GM12878 (cell line): ENCODE results near the gene NR2C2AP. TPM values are rescaled to one million over a fixed set of nuclear protein-coding genes. Genes with fewer than 3 reads are reported as not detected.
A peak's percentile ranks its signal among the peaks of the same experiment; 100 is the strongest.

ENCODE experiments used
- ATAC-seq: fragments of 200-7000 bp; cut with Tn5 transposase; 3 replicates; pipeline ENCODE4 v1.9.1; 2020; ENCODE audit warnings: mild to moderate bottlenecking, moderate library complexity
- BruUV-seq: library from RNA; stranded (reverse); fragments of 400-500 nt; replicated peaks from 2 replicates; lab custom pipeline; 2021; lab: Mats Ljungman, UMichigan
- CTCF ChIA-PET: fragments of 300-600 bp; sonication (Branson Sonifier 250); formaldehyde crosslinking; extraction: SDS; loops from one replicate; lab custom pipeline; 2021; ENCODE audit warnings: inconsistent platforms; lab: Yijun Ruan, JAX
- POLR2A ChIA-PET: fragments of 350-600 bp; formaldehyde crosslinking; extraction: SDS; loops from one replicate; lab custom pipeline; 2021; ENCODE audit warnings: inconsistent platforms; lab: Charles Lee
- RAD21 ChIA-PET: fragments of 300-600 bp; sonication (Branson Sonifier 250); formaldehyde crosslinking; loops from one replicate; lab custom pipeline; 2023; ENCODE audit warnings: antibody characterized with exemption; ENCODE audit not compliant: unreplicated experiment; lab: Charles Lee
- SMC1A ChIA-PET: fragments of 300-600 bp; sonication (Branson Sonifier 250); formaldehyde crosslinking; loops from one replicate; lab custom pipeline; 2023; ENCODE audit not compliant: unreplicated experiment, uncharacterized antibody; lab: Charles Lee
- DNase-seq: peaks from one replicate; pipeline ENCODE4 v3.0.0-alpha.2; 2011; ENCODE audit warnings: low read depth, low spot score
- FAIRE-seq: peaks from 3 replicates; lab custom pipeline; 2011; peaks lifted over from hg19 to GRCh38; lab: Jason Lieb, UNC
- H2AFZ ChIP-seq: 2 replicates; pipeline ENCODE4 v1.6.0; 2011; ENCODE audit warnings: low read depth, low read length, control low read depth; ENCODE audit not compliant: control insufficient read depth
- H3K27ac ChIP-seq: 2 replicates; pipeline ENCODE4 v1.5.1; 2011; ENCODE audit warnings: control low read depth; ENCODE audit not compliant: control insufficient read depth, insufficient read depth
- H3K27me3 ChIP-seq, 2 experiments: replicated peaks in 1 of 2; 2 replicates each; pipeline versions ENCODE4 v1.6.0 to v1.6.1; 2011; ENCODE audit warnings: low read length in 1 of 2; ENCODE audit not compliant: control insufficient read depth in 2 of 2, insufficient read depth in 2 of 2
- H3K36me3 ChIP-seq, 2 experiments: 2 replicates each; pipeline ENCODE4 v1.5.1; 2011; ENCODE audit warnings: low read length in 1 of 2; ENCODE audit not compliant: control insufficient read depth in 2 of 2, insufficient read depth in 2 of 2
- H3K4me1 ChIP-seq: 2 replicates; pipeline ENCODE4 v1.6.1; 2011; ENCODE audit warnings: mild to moderate bottlenecking, low read length, moderate library complexity, mixed read lengths; ENCODE audit not compliant: control insufficient read depth, insufficient read depth
- H3K4me2 ChIP-seq: 2 replicates; pipeline ENCODE4 v1.6.0; 2011; ENCODE audit warnings: control low read depth; ENCODE audit not compliant: control insufficient read depth, insufficient read depth
- H3K4me3 ChIP-seq: fragments of 200-600 bp; sonication (generic); 2 replicates; pipeline ENCODE4 v1.5.1; 2016
- H3K79me2 ChIP-seq: 2 replicates; pipeline ENCODE4 v1.6.0; 2011; ENCODE audit warnings: low read length; ENCODE audit not compliant: control insufficient read depth, insufficient read depth
- H3K9ac ChIP-seq: 2 replicates; pipeline ENCODE4 v1.8.0; 2011; ENCODE audit warnings: low read length, control low read depth, mixed read lengths; ENCODE audit not compliant: control insufficient read depth, insufficient read depth
- H3K9me3 ChIP-seq: replicated peaks from 3 replicates; pipeline ENCODE4 v1.5.1; 2011; ENCODE audit warnings: mild to moderate bottlenecking, low read length; ENCODE audit not compliant: control insufficient read depth, insufficient read depth
- H4K20me1 ChIP-seq: 2 replicates; pipeline ENCODE4 v1.6.0; 2011; ENCODE audit not compliant: control insufficient read depth, insufficient read depth
- POU2F2 ChIP-seq: IDR thresholded peaks from 3 replicates; pipeline ENCODE4 v1.6.1; 2011; ENCODE audit warnings: low read depth, mild to moderate bottlenecking, low read length, borderline replicate concordance
- WGBS: methylation state at CpG from one replicate; pipeline ENCODE4 v1.1.6; 2016; ENCODE audit warnings: low lambda C conversion rate; ENCODE audit not compliant: insufficient replicate concordance, insufficient coverage; ENCODE audit errors: missing lambda C conversion rate; 5-methylcytosine and 5-hydroxymethylcytosine counted together
- in situ Hi-C: fragments of 300-500 bp; cut with MboI; formaldehyde crosslinking; loops from 9 replicates; pipeline ENCODE4 v1.14.3; 2018; ENCODE audit warnings: mixed read lengths
- intact Hi-C: fragments of 100-400 bp; cut with micrococcal nuclease; formaldehyde crosslinking; loops from one replicate; pipeline ENCODE4 v1.14.2; 2022; ENCODE audit not compliant: unreplicated experiment
- polyA plus RNA-seq, 11 experiments: library from polyadenylated mRNA; depleted of rRNA in 4 of 11; unstranded in 6 of 11; stranded (reverse) in 5 of 11; fragments of >200 nt; fragmentation: Nextera tagmentation in 4 of 11; fragmentation: Illumina TruSeq in 1 of 11; extraction: Ambion mirVana in 4 of 11; extraction: Trizol in 1 of 11; gene quantifications; 1 replicate in 1 of 11; 2 replicates in 10 of 11; pipeline versions ENCODE4 v1.2.1 to v1.2.3, GENCODE V29; 2011 to 2016; ENCODE audit warnings: inconsistent platforms in 2 of 11, missing spikeins in 2 of 11, low read depth in 1 of 11
- total RNA-seq, 4 experiments: library from RNA; depleted of rRNA in 3 of 4; stranded (reverse); fragments of >200 nt in 3 of 4; fragmentation: Illumina TruSeq in 1 of 4; extraction: Trizol in 1 of 4; gene quantifications; 2 replicates each; pipeline versions ENCODE4 v1.2.1 to v1.2.3, GENCODE V29; 2013 to 2021
- TF ChIP-seq, protein P1 (sequence below): fragments of 150-350 bp; IDR thresholded peaks from 2 replicates; pipeline ENCODE4 v1.6.1; 2016; ENCODE audit warnings: low read depth, low read length

Gene NR2C2AP
- total and polyA plus RNA-seq, 10 of the 15 experiments (the other 5 are each of a cell fraction or from before 2014, with no cell fraction given), result 21.5 to 44.8 (median 28.1) TPM

DNA sequence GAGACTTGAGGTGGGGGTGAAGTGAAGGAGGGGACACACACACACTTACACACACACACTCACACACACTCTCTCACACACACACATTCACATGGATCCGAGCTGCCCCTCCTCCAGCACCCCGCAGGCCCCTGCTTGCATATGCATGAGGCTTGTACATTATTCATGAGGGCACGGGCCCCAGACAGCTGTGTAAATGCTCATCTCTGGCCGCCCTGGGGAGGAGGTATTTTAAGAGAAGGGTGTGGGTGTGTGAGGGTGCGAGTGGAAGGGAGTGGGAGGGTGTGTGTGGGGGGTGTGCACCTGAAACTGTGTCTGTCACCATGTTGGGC is 10.9 kb upstream of the NR2C2AP start:
- H3K36me3 ChIP-seq, result no peaks in the 10 kb centered on the region
- in situ Hi-C loops (no loop called here), intact Hi-C loops (no loop called here)
- no peaks in the 10 kb centered on the region for H4K20me1 ChIP-seq
- DNase-seq (no peak), ATAC-seq (peak; percentile 45), FAIRE-seq (no peak)
- CTCF ChIA-PET, result interaction anchor here (1.0 kb wide), 1 partner anchor 39 kb away, joined by 3 read pairs; no protein-coding TSS in a partner anchor
- no peak overlapping the region for H3K9ac ChIP-seq
- WGBS, result 0% methylated on average over 5 of the region's 5 CpGs
- no peak overlapping the region for H2AFZ ChIP-seq
- RAD21 ChIA-PET, result interaction anchor here (1.2 kb wide), 1 partner anchor 11 kb away, joined by 3 read pairs; the partner anchor contains the start of gene NR2C2AP
- H3K4me3 ChIP-seq, result no peak overlapping the region
- H3K4me2 ChIP-seq, result no peak overlapping the region
- peaks cover 0 to 2% of the 10 kb centered on the region in 2 experiments; a peak in 1 of 4 replicates for H3K27me3 ChIP-seq
- TF ChIP-seq POU2F2, result peak; percentile 91; the same call in 2 of the 3 replicates
- TF ChIP-seq, protein P1, sequence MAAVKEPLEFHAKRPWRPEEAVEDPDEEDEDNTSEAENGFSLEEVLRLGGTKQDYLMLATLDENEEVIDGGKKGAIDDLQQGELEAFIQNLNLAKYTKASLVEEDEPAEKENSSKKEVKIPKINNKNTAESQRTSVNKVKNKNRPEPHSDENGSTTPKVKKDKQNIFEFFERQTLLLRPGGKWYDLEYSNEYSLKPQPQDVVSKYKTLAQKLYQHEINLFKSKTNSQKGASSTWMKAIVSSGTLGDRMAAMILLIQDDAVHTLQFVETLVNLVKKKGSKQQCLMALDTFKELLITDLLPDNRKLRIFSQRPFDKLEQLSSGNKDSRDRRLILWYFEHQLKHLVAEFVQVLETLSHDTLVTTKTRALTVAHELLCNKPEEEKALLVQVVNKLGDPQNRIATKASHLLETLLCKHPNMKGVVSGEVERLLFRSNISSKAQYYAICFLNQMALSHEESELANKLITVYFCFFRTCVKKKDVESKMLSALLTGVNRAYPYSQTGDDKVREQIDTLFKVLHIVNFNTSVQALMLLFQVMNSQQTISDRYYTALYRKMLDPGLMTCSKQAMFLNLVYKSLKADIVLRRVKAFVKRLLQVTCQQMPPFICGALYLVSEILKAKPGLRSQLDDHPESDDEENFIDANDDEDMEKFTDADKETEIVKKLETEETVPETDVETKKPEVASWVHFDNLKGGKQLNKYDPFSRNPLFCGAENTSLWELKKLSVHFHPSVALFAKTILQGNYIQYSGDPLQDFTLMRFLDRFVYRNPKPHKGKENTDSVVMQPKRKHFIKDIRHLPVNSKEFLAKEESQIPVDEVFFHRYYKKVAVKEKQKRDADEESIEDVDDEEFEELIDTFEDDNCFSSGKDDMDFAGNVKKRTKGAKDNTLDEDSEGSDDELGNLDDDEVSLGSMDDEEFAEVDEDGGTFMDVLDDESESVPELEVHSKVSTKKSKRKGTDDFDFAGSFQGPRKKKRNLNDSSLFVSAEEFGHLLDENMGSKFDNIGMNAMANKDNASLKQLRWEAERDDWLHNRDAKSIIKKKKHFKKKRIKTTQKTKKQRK, result no peak
- POLR2A ChIA-PET, result no interaction called here
- BruUV-seq, result no TSS peak
- SMC1A ChIA-PET, result no interaction called here
- peaks cover 10% of the 10 kb centered on the region; the same call in 1 of the 2 replicates for H3K4me1 ChIP-seq
- H3K79me2 ChIP-seq, result no peaks in the 10 kb centered on the region
- no peak overlapping the region for H3K27ac ChIP-seq
- 0 out of 3 replicates have a peak, but pooled peaks cover 2% of the 10 kb centered on the region for H3K9me3 ChIP-seq
